Endothelial cell of umbilical vein (primary cell): ENCODE data around the gene ALB. TPM values are rescaled to one million over a fixed set of nuclear protein-coding genes. Genes with fewer than 3 reads are reported as not detected.

ENCODE experiments used
- BruUV-seq: library from RNA; stranded (reverse); fragments of 400-500 nt; replicated peaks from 2 replicates; lab custom pipeline; 2021; lab: Mats Ljungman, UMichigan
- CTCF ChIA-PET: fragments of 300-600, 350-600 bp; sonication (Branson Sonifier 250); formaldehyde crosslinking; loops from one replicate; lab custom pipeline; 2021; ENCODE audit warnings: antibody characterized with exemption, inconsistent platforms; lab: Charles Lee
- POLR2A ChIA-PET: fragments of 300-600, 350-600 bp; sonication (Branson Sonifier 250); formaldehyde crosslinking; loops from one replicate; lab custom pipeline; 2021; ENCODE audit warnings: antibody characterized with exemption, inconsistent platforms; lab: Charles Lee
- DNase-seq: peaks from one replicate; pipeline ENCODE4 v3.0.0-alpha.2; 2011; ENCODE audit warnings: low read depth, low spot score
- FAIRE-seq: peaks from 2 replicates; lab custom pipeline; 2011; peaks lifted over from hg19 to GRCh38; lab: Jason Lieb, UNC
- H2AFZ ChIP-seq: 2 replicates; pipeline ENCODE4 v1.6.0; 2012; ENCODE audit warnings: low read depth, low read length, control low read depth, inconsistent platforms
- H3K27ac ChIP-seq: 2 replicates; pipeline ENCODE4 v1.5.1; 2011; ENCODE audit warnings: low read depth, mild to moderate bottlenecking, control low read depth, low read length, moderate library complexity; ENCODE audit not compliant: insufficient read depth
- H3K27me3 ChIP-seq, 2 experiments: 2 replicates each; pipeline versions ENCODE4 v1.6.0 to v1.6.1; 2011; ENCODE audit warnings: low read length in 2 of 2, mixed read lengths in 1 of 2; ENCODE audit not compliant: control insufficient read depth in 2 of 2, insufficient read depth in 2 of 2
- H3K36me3 ChIP-seq, 2 experiments: 2 replicates in 1 of 2; 3 replicates in 1 of 2; pipeline ENCODE4 v1.5.1; 2011; ENCODE audit warnings: low read length in 2 of 2, mild to moderate bottlenecking in 1 of 2, moderate library complexity in 1 of 2; ENCODE audit not compliant: control insufficient read depth in 2 of 2, insufficient read depth in 2 of 2; ENCODE audit errors: extremely low read depth in 1 of 2
- H3K4me1 ChIP-seq: 3 replicates; pipeline ENCODE4 v1.5.1; 2011; ENCODE audit warnings: mild to moderate bottlenecking, low read length; ENCODE audit not compliant: control insufficient read depth, insufficient read depth; ENCODE audit errors: extremely low read depth
- H3K4me2 ChIP-seq: 2 replicates; pipeline ENCODE4 v1.6.1; 2011; ENCODE audit warnings: low read length, control low read depth, mixed read lengths; ENCODE audit not compliant: insufficient read depth
- H3K4me3 ChIP-seq, 3 experiments: fragments of 200-600 bp in 1 of 3; sonication (generic), shearing (Covaris generic) in 1 of 3; replicated peaks in 1 of 3; 2 replicates each; pipeline ENCODE4 v1.5.1; 2011 to 2016; ENCODE audit warnings: control low read depth in 3 of 3, low read length in 3 of 3, mild to moderate bottlenecking in 2 of 3, inconsistent platforms in 1 of 3, low read depth in 1 of 3, moderate library complexity in 1 of 3; ENCODE audit not compliant: insufficient read depth in 1 of 3
- H3K79me2 ChIP-seq: 2 replicates; pipeline ENCODE4 v1.6.0; 2012; ENCODE audit warnings: low read length, inconsistent platforms; ENCODE audit not compliant: control insufficient read depth, insufficient read depth
- H3K9ac ChIP-seq: replicated peaks from 2 replicates; pipeline ENCODE3; 2011; ENCODE audit warnings: low read length, control low read depth; ENCODE audit not compliant: insufficient read depth; ENCODE audit errors: extremely low read depth
- H3K9me1 ChIP-seq: replicated peaks from 3 replicates; pipeline ENCODE4 v1.6.0; 2011; ENCODE audit warnings: mild to moderate bottlenecking, low read length; ENCODE audit not compliant: control insufficient read depth, insufficient read depth; ENCODE audit errors: extremely low read depth
- H3K9me3 ChIP-seq: replicated peaks from 2 replicates; pipeline ENCODE4 v1.5.1; 2012; ENCODE audit warnings: low read length, inconsistent platforms; ENCODE audit not compliant: control insufficient read depth, insufficient read depth
- H4K20me1 ChIP-seq: replicated peaks from 2 replicates; pipeline ENCODE3; 2011; ENCODE audit warnings: mild to moderate bottlenecking, low read length; ENCODE audit not compliant: control insufficient read depth, insufficient read depth; ENCODE audit errors: extremely low read depth
- CTCF ChIP-seq, 2 donors: IDR thresholded peaks; 1 replicate in 1 of 2; 2 replicates in 1 of 2; pipeline ENCODE4 v1.5.1; 2011; ENCODE audit warnings: low read length in 2 of 2, mild to moderate bottlenecking in 2 of 2, moderate library complexity in 2 of 2, control low read depth in 1 of 2, inconsistent platforms in 1 of 2, low read depth in 1 of 2; ENCODE audit not compliant: insufficient read depth in 1 of 2; ENCODE audit errors: extremely low read depth in 1 of 2
- EZH2 ChIP-seq: IDR thresholded peaks from 2 replicates; pipeline ENCODE4 v1.6.1; 2012; ENCODE audit warnings: borderline replicate concordance, low read depth, mild to moderate bottlenecking, moderate library complexity, low read length, inconsistent platforms; ENCODE audit not compliant: severe bottlenecking
- GATA2 ChIP-seq: IDR thresholded peaks from 2 replicates; pipeline ENCODE4 v1.7.0; 2011; ENCODE audit warnings: low read depth, mild to moderate bottlenecking, moderate library complexity, mixed read lengths, low read length; ENCODE audit not compliant: insufficient read length, insufficient read depth
- JUN ChIP-seq: IDR thresholded peaks from 2 replicates; pipeline ENCODE4 v1.6.1; 2011; ENCODE audit warnings: borderline replicate concordance, low read depth; ENCODE audit not compliant: insufficient read length, insufficient read depth
- MYC ChIP-seq: IDR thresholded peaks from one replicate; pipeline ENCODE4 v1.6.1; 2011; ENCODE audit warnings: mild to moderate bottlenecking, low read depth, low read length
- POLR2AphosphoS5 ChIP-seq: IDR thresholded peaks from 2 replicates; pipeline ENCODE4 v1.6.1; 2012; ENCODE audit warnings: low read depth, mild to moderate bottlenecking, control low read depth, low read length, moderate library complexity; ENCODE audit not compliant: insufficient read depth
- dilution Hi-C: fragments of 300-500 bp; cut with MboI; formaldehyde crosslinking; loops from one replicate; pipeline ENCODE4 v1.15.0; 2019; ENCODE audit warnings: low sequenced_read_pairs; ENCODE audit not compliant: extremely low pct_ligation_motif_present
- intact Hi-C: fragments of 100-400 bp; cut with micrococcal nuclease; formaldehyde crosslinking; loops from one replicate; pipeline ENCODE4 v1.10.0; 2022
- polyA plus RNA-seq, 4 experiments: library from polyadenylated mRNA; depleted of rRNA in 3 of 4; stranded (reverse) in 3 of 4; unstranded in 1 of 4; fragments of >200 nt; gene quantifications; 2 replicates each; pipeline versions ENCODE4 v1.2.1 to v1.2.3, GENCODE V29; 2011 to 2012; ENCODE audit warnings: missing spikeins in 1 of 4
- total RNA-seq: library from RNA; stranded (reverse); gene quantifications from 2 replicates; pipeline ENCODE4 v1.2.3, GENCODE V29; 2021

Gene ALB
- total and polyA plus RNA-seq, 2 donors (not counting 3 experiments of a cell fraction or from before 2014, with no cell fraction given), result not detected

- dilution Hi-C loops, result no loop called here
- FAIRE-seq, result no peak
Measured at GRCh38 chr4:73421708-73422457, 17.8 kb downstream of the ALB start.

More at GRCh38 chr4:73421708-73422457, 17.8 kb downstream of the ALB start:
- TF ChIP-seq GATA2, result no peak
- no peak for TF ChIP-seq POLR2AphosphoS5
- TF ChIP-seq MYC, result no peak
- no peak for TF ChIP-seq CTCF (IDR thresholded peaks at IDR 0.05; ENCODE audit: extremely low read depth in 1 of 2, insufficient read depth in 1 of 2, low read depth in 1 of 2, low read length in 2 of 2)
- no peak for TF ChIP-seq JUN
- no peak for TF ChIP-seq EZH2
- Histone ChIP-seq H3K9me1 (no peaks in the 10 kb centered on the region), H3K4me1 (no peaks in the 10 kb centered on the region), H3K4me2 (no peak overlapping the region), H3K27ac (no peak overlapping the region), H3K79me2 (no peaks in the 10 kb centered on the region), H2AFZ (no peak overlapping the region), H3K27me3 (peaks cover 2% of the 10 kb centered on the region in 2 experiments), H3K9ac (no peak overlapping the region), H3K4me3 (no peak overlapping the region), H3K36me3 (no peaks in the 10 kb centered on the region), H3K9me3 (no peaks in the 10 kb centered on the region), H4K20me1 (no peaks in the 10 kb centered on the region)
- no peak for DNase-seq
- intact Hi-C loops, result no loop called here
- ChIA-PET CTCF (no interaction called here), POLR2A (no interaction called here)
- BruUV-seq, result no TSS peak
